Neural cell (in vitro differentiated cells): ENCODE data around the gene SPARC.

Experiments
- CTCF ChIP-seq: fragments of 450-650 bp; IDR thresholded peaks from 2 replicates; pipeline ENCODE4 v1.5.1; 2014; ENCODE audit warnings: antibody characterized with exemption, mild to moderate bottlenecking, moderate library complexity; ENCODE audit not compliant: poor library complexity, severe bottlenecking
- EP300 ChIP-seq: fragments of 450-650 bp; conservative IDR thresholded peaks from 2 replicates; pipeline ENCODE4 v1.6.1; 2014; ENCODE audit warnings: antibody characterized with exemption, mild to moderate bottlenecking, moderate library complexity; ENCODE audit not compliant: poor library complexity, severe bottlenecking
- EZH2 ChIP-seq: fragments of 200-600, 300-800 bp; shearing (Covaris generic), sonication (generic); IDR thresholded peaks from 2 replicates; pipeline ENCODE4 v1.6.1; 2014; ENCODE audit warnings: antibody characterized with exemption, low read length, borderline replicate concordance, mild to moderate bottlenecking; ENCODE audit not compliant: insufficient read depth, poor library complexity, severe bottlenecking
- MXI1 ChIP-seq: fragments of 450-650 bp; conservative IDR thresholded peaks from 2 replicates; pipeline ENCODE4 v1.6.1; 2014; ENCODE audit warnings: antibody characterized with exemption, mild to moderate bottlenecking; ENCODE audit not compliant: poor library complexity, severe bottlenecking
- POLR2AphosphoS5 ChIP-seq: IDR thresholded peaks from 2 replicates; pipeline ENCODE4 v1.6.1; 2012
- RAD21 ChIP-seq: fragments of 450-650 bp; conservative IDR thresholded peaks from 2 replicates; pipeline ENCODE4 v1.6.1; 2014; ENCODE audit warnings: antibody characterized with exemption, mild to moderate bottlenecking, moderate library complexity
- REST ChIP-seq: IDR thresholded peaks from 2 replicates; pipeline ENCODE4 v1.6.1; 2012; ENCODE audit warnings: borderline replicate concordance
- SMC3 ChIP-seq: fragments of 450-650 bp; conservative IDR thresholded peaks from 2 replicates; pipeline ENCODE4 v1.6.1; 2014; ENCODE audit warnings: antibody characterized with exemption, mild to moderate bottlenecking, moderate library complexity; ENCODE audit not compliant: poor library complexity
- TAF1 ChIP-seq: IDR thresholded peaks from 2 replicates; pipeline ENCODE4 v1.6.1; 2012; ENCODE audit warnings: low read depth

GRCh38 chr5:151625285-151625684, 61.4 kb downstream of the SPARC start:
- no peak for TF ChIP-seq RAD21
- no peak for TF ChIP-seq MXI1
- no peak for TF ChIP-seq CTCF
- TF ChIP-seq TAF1 = no peak
- no peak for TF ChIP-seq EZH2
- no peak for TF ChIP-seq SMC3
- no peak for TF ChIP-seq POLR2AphosphoS5
- no peak for TF ChIP-seq REST
- TF ChIP-seq EP300 = no peak
